Panc1 (cell line): ENCODE data around the gene CLDN3. TPM values are rescaled to one million over a fixed set of nuclear protein-coding genes. Genes with fewer than 3 reads are reported as not detected.

ENCODE experiments used
- ATAC-seq: fragments of 200-7000 bp; cut with Tn5 transposase; 2 replicates; pipeline ENCODE4 v1.9.1; 2020; ENCODE audit warnings: mild to moderate bottlenecking, moderate library complexity
- BruUV-seq: library from RNA; stranded (reverse); fragments of 400-500 nt; replicated peaks from 2 replicates; lab custom pipeline; 2021; lab: Mats Ljungman, UMichigan
- CTCF ChIA-PET: fragments of 300-600 bp; sonication (Branson Sonifier 250); formaldehyde crosslinking; loops from one replicate; lab custom pipeline; 2022; ENCODE audit warnings: antibody characterized with exemption; lab: Charles Lee
- POLR2A ChIA-PET: fragments of 300-600 bp; sonication (Branson Sonifier 250); formaldehyde crosslinking; loops from one replicate; lab custom pipeline; 2022; ENCODE audit warnings: antibody characterized with exemption; lab: Charles Lee
- DNase-seq: peaks from one replicate; pipeline ENCODE4 v3.0.0-alpha.2; 2010; ENCODE audit warnings: low read depth, low spot score
- H3K27ac ChIP-seq: 2 replicates; pipeline ENCODE4 v1.5.1; 2011; ENCODE audit warnings: mild to moderate bottlenecking, low read length, inconsistent platforms
- H3K27me3 ChIP-seq: fragments of 200-500 bp; sonication (Bioruptor generic); 2 replicates; pipeline ENCODE4 v1.6.0; 2014; ENCODE audit warnings: low read length, inconsistent platforms; ENCODE audit not compliant: control insufficient read depth, insufficient read depth
- H3K36me3 ChIP-seq: fragments of 200-500 bp; sonication (Bioruptor generic); 2 replicates; pipeline ENCODE4 v1.5.1; 2014; ENCODE audit warnings: inconsistent platforms, mild to moderate bottlenecking, low read length, moderate library complexity; ENCODE audit not compliant: control insufficient read depth, insufficient read depth
- H3K4me1 ChIP-seq: 2 replicates; pipeline ENCODE4 v1.5.1; 2011; ENCODE audit warnings: inconsistent platforms, mild to moderate bottlenecking, low read length, moderate library complexity; ENCODE audit not compliant: control insufficient read depth, insufficient read depth
- H3K4me3 ChIP-seq, 2 experiments: 2 replicates each; pipeline ENCODE4 v1.5.1; 2011 to 2012; ENCODE audit warnings: low read depth in 2 of 2, low read length in 2 of 2, mild to moderate bottlenecking in 2 of 2, inconsistent platforms in 1 of 2, moderate library complexity in 1 of 2
- H3K9me3 ChIP-seq: fragments of 200-500 bp; sonication (Bioruptor generic); 2 replicates; pipeline ENCODE4 v1.5.1; 2014; ENCODE audit warnings: low read depth, mild to moderate bottlenecking, inconsistent platforms, low read length, moderate library complexity; ENCODE audit not compliant: control insufficient read depth, insufficient read depth
- CTCF ChIP-seq: fragments of 450-650 bp; IDR thresholded peaks from 2 replicates; pipeline ENCODE4 v1.5.1; 2017; ENCODE audit warnings: mild to moderate bottlenecking
- POLR2AphosphoS5 ChIP-seq: IDR thresholded peaks from 2 replicates; pipeline ENCODE4 v1.6.1; 2012; ENCODE audit warnings: mild to moderate bottlenecking, low read depth, low read length, moderate library complexity
- REST ChIP-seq, 2 experiments: IDR thresholded peaks; 2 replicates each; pipeline ENCODE4 v1.6.1; 2011 to 2012; ENCODE audit warnings: low read depth in 2 of 2, control low read depth in 1 of 2, low read length in 1 of 2, mild to moderate bottlenecking in 1 of 2, moderate library complexity in 1 of 2; ENCODE audit not compliant: insufficient read depth in 1 of 2
- SIN3A ChIP-seq: IDR thresholded peaks from 2 replicates; pipeline ENCODE4 v1.6.1; 2012; ENCODE audit warnings: low read depth, mild to moderate bottlenecking, low read length, moderate library complexity, borderline replicate concordance; ENCODE audit not compliant: insufficient read depth
- TCF7L2 ChIP-seq: IDR thresholded peaks from 2 replicates; pipeline ENCODE4 v1.6.1; 2011; ENCODE audit warnings: mild to moderate bottlenecking, low read depth, low read length, inconsistent platforms
- in situ Hi-C: cut with HindIII; loops from 2 replicates; pipeline ENCODE4 v1.10.0; 2016; ENCODE audit warnings: low sequenced_read_pairs, low pct_unique_long_range_greater_than_20kb
- intact Hi-C: fragments of 100-400 bp; cut with micrococcal nuclease; formaldehyde crosslinking; loops from one replicate; pipeline ENCODE4 v1.10.0; 2022; ENCODE audit not compliant: unreplicated experiment
- total RNA-seq: library from RNA; stranded (reverse); gene quantifications from one replicate; pipeline ENCODE4 v1.2.1, GENCODE V29; 2021; ENCODE audit not compliant: unreplicated experiment

Gene CLDN3
- total RNA-seq, 1 experiment from 2014 or later = 16.8 TPM

- ChIA-PET POLR2A (interaction anchor here (1.0 kb wide), 1 partner anchor 18 kb away, joined by 5 read pairs; no protein-coding TSS in a partner anchor), CTCF (interaction anchor here (0.7 kb wide), 3 partner anchors 29 to 74 kb away, joined by 3 to 6 read pairs (median 5); no protein-coding TSS in a partner anchor)
- Histone ChIP-seq H3K4me3 (no peak overlapping the region), H3K36me3 (no peaks in the 10 kb centered on the region), H3K4me1 (no peaks in the 10 kb centered on the region), H3K9me3 (no peaks in the 10 kb centered on the region), H3K27ac (no peak overlapping the region), H3K27me3 (no peaks in the 10 kb centered on the region)
- intact Hi-C loops = no loop called here
- no peak for ATAC-seq
- in situ Hi-C loops = no loop called here
- no peak for TF ChIP-seq REST (IDR thresholded peaks at IDR 0.05; ENCODE audit: insufficient read depth in 1 of 2, low read depth in 2 of 2, low read length in 1 of 2)
- TF ChIP-seq CTCF = no peak
- no peak for TF ChIP-seq SIN3A
- BruUV-seq = no TSS peak
- no peak for DNase-seq
These were observed 45.4 kb upstream of the CLDN3 start for GRCh38 chr7:73815436-73815835.

GRCh38 chr7:73812996-73813395 is 42.9 kb upstream of the CLDN3 start:
- no peak for TF ChIP-seq SIN3A
- no peak for TF ChIP-seq POLR2AphosphoS5
- no peak for TF ChIP-seq TCF7L2
- no peak for TF ChIP-seq CTCF
- TF ChIP-seq REST (IDR thresholded peaks at IDR 0.05; ENCODE audit: insufficient read depth in 1 of 2, low read depth in 2 of 2, low read length in 1 of 2) = no peak
- Histone ChIP-seq H3K27me3 (no peaks in the 10 kb centered on the region), H3K4me3 (no peak overlapping the region), H3K27ac (no peak overlapping the region), H3K9me3 (no peaks in the 10 kb centered on the region), H3K36me3 (no peaks in the 10 kb centered on the region), H3K4me1 (0 out of 2 replicates have a peak, but pooled peaks cover 3% of the 10 kb centered on the region)
- no peak for DNase-seq
- ChIA-PET POLR2A (no interaction called here), CTCF (no interaction called here)
- intact Hi-C loops = loop anchor here (5.0 kb wide), 1 partner anchor 44 kb away; no protein-coding TSS in a partner anchor
- no peak for ATAC-seq
- BruUV-seq = no TSS peak
- in situ Hi-C loops = no loop called here
